ENCODE results near the gene MAN2A2.

MAN2A2 gene

DNA sequence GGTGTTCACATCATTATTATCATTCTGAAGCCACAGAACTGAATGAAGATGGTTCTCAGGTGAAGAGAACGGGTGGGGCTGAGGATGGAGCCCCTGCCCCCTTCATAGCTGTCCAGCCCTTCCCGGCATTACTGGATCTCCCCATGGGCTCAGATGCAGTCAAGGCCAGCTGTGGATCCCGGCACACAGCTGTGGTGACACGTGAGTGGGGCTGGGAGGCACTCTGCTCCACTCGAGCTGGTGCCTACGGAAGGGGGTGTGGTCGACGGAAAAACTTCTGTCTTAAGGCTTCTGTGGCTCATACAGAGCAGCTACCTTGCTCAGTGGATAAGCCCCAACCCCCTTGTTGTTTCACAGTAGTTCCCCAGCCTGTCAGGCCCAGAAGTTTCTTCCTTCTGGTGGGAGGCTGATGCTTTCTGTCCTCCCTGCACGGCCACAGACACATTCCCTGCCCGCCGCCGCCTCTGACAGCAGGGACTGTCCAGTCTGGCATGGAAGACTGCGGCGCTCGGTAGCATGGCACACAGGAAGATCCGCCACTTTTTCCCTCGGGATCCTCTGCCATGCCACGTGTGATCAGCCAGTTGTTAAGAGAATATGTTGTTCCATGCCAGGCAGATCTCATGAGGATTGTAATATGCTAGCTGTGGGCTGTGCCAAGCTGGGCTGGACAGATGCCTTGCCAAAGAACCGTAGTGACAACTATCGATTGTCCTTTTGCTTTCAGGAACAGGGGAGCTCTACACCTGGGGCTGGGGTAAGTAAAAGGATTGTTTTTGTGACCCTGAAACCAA is 57.4 kb downstream of the MAN2A2 start:
- DNase-seq (ENCODE audit: low read depth, low spot score), result no peak

DNA sequence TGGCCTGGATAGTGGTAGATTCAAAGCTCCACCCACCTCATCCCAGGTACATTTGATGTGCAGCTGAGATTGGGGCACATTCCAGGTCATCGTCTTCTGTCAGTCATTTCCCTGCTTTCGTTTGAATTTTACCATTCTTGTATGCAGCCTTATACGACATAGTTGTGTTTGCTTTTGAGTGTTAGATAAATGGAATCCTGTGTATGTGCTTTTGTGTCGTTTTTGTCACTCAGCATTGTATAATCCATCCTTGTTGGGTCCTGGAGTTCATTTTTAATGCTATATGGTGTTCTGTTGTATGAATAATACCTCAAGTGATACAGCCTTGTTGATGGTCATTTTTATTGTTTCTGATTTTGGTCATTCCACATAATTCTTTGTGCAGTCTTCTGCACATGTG is 58.9 kb downstream of the MAN2A2 start:
- DNase-seq (ENCODE audit: low read depth, low spot score), result no peak

DNA sequence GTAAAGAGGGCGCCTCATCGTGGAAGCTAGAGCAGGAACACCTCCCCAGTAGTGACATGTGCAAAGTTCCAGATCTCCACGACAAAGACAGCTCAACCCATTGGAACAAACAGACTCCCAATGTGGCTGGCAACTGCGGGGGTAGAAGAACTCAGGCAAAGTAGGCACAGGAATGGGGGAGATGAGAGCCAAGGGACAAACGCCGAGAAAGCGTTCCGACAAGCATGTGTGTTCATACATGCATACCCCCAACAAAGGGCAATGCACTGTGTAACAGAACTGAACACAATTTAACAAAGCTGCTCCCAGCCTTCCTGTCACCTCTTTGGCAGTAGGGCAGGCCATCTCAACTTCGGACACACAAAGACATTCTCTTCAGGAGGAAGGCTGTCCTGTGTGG is 63.2 kb downstream of the MAN2A2 start:
- no peak for DNase-seq (ENCODE audit: low read depth, low spot score)

DNA sequence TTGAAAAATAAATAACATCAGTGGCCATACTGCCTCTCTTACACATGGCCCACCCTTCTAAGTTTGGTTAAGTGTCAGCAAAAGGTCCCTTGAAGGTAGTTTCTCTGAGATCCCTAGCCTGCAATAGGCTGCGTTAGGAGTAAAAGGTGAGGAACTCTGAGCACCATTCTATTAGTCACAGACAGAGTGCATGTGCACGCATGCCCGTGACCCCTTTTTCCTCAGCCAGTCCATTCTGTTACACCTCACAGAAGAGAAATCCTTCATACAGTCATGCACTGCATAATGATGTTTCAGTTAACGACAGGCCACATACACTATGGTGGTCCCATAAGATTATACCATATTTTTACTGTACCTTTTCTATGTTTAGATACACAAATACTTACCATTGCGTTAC is 64.1 kb downstream of the MAN2A2 start:
- no peak for DNase-seq (ENCODE audit: low read depth, low spot score)

DNA sequence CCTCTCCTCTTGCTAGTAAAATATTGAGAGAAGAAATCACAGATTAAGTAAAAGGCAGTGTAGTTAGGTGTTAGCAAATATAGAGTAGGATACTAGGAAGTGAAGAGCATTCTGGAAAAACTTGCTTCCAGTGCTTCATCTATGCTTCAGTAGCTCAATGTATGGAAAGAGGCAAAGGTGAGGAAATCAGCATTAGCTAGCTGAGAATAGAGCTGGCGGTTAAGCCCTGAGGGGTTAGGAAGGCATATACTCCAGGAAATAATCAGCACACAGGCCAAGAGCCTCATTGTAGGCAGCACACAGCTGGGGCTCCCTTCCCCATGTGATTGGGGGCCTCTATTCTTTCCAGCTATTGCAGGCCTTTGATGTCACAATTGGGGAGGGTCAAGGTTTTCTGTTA is 65.3 kb downstream of the MAN2A2 start:
- DNase-seq (ENCODE audit: low read depth, low spot score), result no peak

DNA sequence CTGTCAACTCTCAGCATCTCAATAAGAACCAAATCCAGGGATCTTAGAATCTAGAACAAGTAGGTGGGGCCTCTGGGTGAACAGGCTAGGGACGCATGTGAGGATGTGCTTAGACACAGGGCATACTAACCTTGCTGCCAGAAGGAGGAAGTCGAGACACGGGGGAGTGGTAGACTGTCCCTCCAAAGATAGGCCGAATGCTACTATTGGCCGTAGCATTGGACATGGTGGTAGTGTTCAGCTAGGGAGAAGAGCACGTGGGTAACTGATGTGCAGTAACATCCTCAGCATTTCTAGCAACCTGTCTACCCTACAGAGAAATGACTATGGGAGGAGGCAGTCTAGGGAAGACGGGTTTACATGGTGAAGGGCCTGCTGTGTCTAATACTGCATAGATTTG is 67.2 kb downstream of the MAN2A2 start:
- DNase-seq (ENCODE audit: low read depth, low spot score), result no peak

DNA sequence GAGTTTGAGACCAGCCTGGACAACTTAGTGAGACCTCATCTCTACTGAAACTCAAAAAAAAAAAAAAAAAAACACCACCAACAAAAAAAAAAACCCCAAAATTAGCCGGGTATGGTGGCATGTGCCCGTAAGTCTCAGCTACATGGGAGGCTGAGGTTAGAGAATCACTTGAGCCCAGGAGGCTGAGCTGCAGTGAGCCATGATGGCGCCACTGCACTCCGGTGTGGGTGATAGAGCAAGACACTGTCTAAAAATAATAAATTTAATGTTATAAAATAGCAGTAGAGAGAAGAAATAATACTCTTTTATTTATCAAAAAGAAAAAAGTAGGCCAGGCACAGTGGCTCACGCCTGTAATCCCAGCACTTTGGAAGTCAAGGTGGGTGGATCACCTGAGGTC is 69.0 kb downstream of the MAN2A2 start:
- DNase-seq (ENCODE audit: low read depth, low spot score), result no peak

Data from iPS DF 19.7 (cell line).